Activated gamma-delta T cell (primary cell): ENCODE data around the gene ASB18.

Experiments
- DNase-seq: peaks from one replicate; lab custom pipeline; 2025; lab: John Stamatoyannopoulos, UW

Gene ASB18

GRCh38 chr2:236163471-236164200 is 100.6 kb downstream of the ASB18 start:
- DNase-seq, result no peak

DNA sequence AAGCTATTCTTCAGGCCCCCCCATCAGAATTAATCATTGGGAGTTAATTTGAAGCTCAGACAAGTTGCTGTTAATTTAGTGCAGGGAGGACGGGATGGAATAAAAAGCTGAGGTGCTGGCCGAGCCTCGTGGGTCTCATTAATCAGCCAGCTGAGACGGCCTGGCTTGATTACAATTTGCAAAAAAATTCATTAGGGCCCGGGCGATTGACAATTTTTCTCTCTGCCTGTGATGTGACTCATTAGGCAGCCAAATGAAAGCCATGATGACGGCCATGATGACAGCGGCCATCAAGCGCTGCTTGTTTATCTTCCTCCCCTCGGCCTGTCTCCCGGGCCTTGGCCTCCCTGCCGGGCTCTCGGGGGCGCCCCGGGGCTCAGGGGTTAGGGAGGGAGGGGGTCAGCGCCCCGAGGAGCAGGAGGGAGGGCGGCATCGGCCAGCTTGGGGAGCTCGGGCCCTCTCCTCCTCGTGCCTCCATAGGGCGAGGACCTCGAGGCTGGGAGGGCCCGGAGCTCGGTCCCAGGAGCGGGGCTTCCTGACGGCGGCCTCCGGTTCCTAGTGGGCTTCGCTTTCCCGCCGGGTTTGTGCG is 101.2 kb downstream of the ASB18 start:
- no peak for DNase-seq

DNA sequence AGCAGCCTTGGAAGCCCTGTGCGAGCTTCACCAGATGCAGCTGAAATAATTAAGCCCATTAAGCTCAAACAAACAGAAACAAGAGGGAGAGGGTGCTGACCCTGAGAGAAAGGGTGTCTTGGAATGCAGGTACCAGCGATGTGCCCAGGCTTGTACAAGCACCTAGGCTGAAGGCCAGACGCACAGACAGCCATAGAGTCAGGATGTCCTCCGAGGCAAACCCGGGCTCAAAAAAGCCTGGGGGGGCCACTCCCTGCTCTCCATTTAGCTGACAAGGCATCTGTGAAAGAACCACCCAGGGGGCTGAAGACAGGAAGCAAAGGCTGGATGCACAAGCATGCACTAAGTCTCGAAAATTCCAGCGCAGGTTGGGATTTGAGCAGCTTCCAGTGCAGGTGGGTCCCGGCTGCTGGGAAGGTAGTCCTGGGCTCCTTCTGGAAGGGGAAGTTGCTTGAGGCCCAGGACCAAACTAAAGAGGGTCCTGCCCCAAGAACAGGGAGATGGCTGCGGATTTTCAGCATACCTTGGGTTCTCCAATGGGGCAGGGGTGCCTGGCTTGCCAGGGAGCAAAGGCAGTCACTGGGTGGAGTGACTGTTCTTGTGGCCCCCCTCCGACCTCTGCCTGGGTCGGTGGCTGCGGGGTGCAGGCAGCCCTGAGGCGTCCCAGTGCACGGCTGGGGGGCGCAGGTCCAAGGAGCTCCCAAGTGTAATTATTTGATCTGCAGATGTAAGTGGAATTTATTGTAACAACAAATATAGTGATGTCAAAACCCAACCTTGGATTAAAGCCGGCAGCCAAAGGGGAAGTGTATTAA is 102.0 kb downstream of the ASB18 start:
- DNase-seq, result no peak

GRCh38 chr2:236161531-236161930 is 102.7 kb downstream of the ASB18 start:
- DNase-seq, result no peak

GRCh38 chr2:236161082-236161462 is 103.1 kb downstream of the ASB18 start:
- no peak for DNase-seq

DNA sequence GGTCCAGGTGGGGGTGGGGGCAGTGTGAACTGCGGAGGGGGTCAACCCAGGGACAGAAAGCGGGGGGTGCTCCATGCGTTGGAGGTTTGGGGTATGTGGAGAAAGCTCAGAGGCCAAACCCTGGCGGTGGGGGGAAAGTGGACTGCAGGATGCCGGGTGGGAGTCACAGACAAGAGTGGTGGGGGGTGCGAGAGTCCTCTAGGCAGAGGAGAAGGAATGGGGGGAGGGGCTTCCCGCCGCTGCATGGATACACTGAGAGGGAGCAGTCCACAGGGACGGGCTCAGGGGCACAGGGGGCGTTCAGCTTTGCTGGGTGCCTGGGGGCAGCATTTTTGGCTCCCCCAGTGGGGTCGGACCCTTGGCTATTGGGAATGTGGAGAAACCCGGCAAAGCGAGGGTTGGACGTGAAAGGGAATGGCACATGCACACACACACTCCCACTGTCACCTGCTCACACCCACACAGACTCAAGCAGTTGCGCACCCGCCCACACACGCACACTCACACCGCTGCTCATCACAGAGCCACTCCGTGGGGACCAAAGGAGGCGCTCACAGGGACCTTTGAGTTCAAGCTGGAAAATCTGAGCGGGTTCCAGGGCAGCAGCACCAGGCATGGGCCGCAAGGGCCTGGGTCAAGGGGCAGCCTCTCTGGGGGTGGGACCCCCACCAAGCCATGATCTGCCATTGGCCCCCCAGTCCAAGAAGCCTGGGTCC is 103.7 kb downstream of the ASB18 start:
- DNase-seq, result no peak

GRCh38 chr2:236159778-236160170 is 104.4 kb downstream of the ASB18 start:
- no peak for DNase-seq

DNA sequence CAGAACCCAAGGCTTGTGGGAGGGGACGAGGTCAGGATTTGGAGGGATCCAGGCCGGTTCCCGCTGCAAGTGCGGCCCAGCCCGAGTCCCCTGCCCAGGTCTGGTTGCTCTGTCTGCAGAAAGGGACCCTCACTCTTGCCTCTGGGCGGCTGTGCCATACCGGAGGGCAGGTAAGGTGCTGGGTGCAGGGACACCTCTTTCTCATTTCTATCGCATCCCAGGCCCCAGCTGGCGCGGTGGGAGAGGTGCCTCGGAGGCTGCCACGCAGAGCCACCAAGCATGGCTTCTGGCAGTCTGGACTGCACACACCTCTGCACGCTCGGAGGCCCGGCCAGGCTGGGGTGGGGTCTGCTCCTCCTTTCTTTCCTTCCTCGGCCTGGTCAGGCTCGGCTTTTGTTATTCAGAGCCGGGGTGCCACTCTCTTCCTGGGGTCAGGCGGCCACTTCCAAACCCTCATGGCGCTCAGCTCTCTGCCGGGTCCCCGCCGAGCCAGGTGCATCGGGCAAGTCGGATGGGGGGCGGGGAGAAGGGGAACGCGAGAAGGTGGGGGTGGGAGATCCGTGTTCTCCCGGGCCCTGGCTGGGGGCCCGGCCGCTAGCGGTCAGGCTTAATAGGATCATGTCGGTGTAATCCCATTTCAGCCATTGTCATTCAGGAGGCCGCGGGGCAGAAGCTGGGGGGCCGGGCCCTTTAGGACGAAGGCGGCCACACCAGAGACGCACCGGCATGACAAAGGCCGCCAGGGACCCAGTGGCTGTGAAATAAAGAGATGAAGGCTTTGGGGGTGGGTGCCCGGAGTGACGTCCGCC is 105.0 kb downstream of the ASB18 start:
- no peak for DNase-seq

DNA sequence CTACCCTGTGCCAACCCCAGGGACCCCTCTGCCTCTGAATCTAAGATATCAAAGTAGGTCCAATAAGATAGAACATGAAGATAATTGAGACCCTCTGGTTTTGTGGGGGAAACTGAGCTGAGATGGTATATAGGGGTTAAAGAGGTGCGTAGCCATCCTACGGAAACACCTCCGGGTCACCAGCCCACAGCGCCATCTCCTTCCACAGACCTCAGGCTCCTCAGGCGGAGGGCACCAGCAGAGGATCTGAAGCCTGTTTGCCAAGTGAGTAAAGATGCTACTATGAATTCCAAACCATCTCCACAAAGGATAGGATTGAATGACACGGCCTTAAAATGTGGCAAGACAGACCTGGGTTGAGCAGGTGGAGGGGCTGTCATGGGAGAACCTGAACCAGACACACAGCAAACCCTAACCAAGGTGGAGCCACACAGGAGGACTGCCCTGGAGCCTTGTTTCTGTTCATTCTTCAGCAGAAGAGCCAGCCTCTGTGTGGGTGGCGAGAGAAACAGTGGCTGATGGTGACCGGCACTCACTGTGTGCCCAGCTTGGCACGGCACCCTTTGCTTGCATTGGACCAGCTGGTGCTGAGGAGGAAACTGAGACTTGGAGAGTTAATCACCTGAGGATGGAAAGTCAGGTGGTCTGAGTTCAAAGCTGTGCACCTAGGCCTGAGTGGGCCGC is 106.2 kb downstream of the ASB18 start:
- DNase-seq, result no peak

GRCh38 chr2:236157366-236157765 is 106.8 kb downstream of the ASB18 start:
- DNase-seq, result no peak

GRCh38 chr2:236156860-236157194 is 107.4 kb downstream of the ASB18 start:
- no peak for DNase-seq

- no peak for DNase-seq
These were observed 107.9 kb downstream of the ASB18 start for GRCh38 chr2:236156095-236156859.

GRCh38 chr2:236155406-236155805 is 108.8 kb downstream of the ASB18 start:
- no peak for DNase-seq

DNA sequence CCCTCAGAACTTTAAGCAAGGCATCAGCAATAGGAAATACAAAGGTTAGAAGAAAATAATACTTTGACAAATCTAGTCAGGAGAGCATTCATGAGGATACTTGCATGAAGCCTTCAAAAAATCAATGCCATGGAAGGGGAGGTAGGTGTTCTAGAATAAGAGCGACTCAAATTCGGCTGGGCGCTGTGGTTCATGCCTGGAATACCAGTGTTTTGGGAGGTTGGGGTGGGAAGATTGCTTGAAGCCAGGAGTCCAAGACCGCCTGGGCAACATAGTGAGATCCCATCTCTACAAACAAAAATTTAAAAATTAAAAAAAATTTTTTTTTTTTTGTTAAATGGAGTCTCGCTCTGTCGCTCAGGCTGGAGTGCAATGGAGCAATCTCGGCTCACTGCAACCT is 117.8 kb downstream of the ASB18 start:
- no peak for DNase-seq

- DNase-seq, result no peak
These were observed 120.4 kb downstream of the ASB18 start for GRCh38 chr2:236143811-236144210.
